RWPE2 (cell line): ENCODE data around the gene IRAK3.
A peak's percentile ranks its signal among the peaks of the same experiment; 100 is the strongest.

Experiments
- ATAC-seq: fragments of 200-7000 bp; cut with Tn5 transposase; 3 replicates; pipeline ENCODE4 v1.9.1; 2021; ENCODE audit warnings: low read depth
- DNase-seq: peaks from one replicate; pipeline ENCODE4 v3.0.0-alpha.2; 2020; ENCODE audit warnings: low spot score
- H3K27ac ChIP-seq: fragments of 450-650 bp; 2 replicates; pipeline ENCODE4 v1.5.1; 2017; ENCODE audit warnings: mild to moderate bottlenecking; ENCODE audit not compliant: poor library complexity, severe bottlenecking
- H3K27me3 ChIP-seq: fragments of 250-450 bp; sonication (Bioruptor Pico); 2 replicates; pipeline ENCODE4 v1.5.1; 2021; ENCODE audit warnings: mild to moderate bottlenecking, moderate library complexity; ENCODE audit not compliant: insufficient read depth, poor library complexity, severe bottlenecking
- H3K36me3 ChIP-seq: fragments of 250-450 bp; sonication (Bioruptor Pico); 2 replicates; pipeline ENCODE4 v1.5.1; 2020; ENCODE audit warnings: low read depth, mild to moderate bottlenecking, moderate library complexity
- H3K4me1 ChIP-seq: fragments of 250-450 bp; sonication (Bioruptor Pico); 2 replicates; pipeline ENCODE4 v1.5.1; 2021; ENCODE audit warnings: mild to moderate bottlenecking, moderate library complexity; ENCODE audit not compliant: insufficient read depth, poor library complexity, severe bottlenecking
- H3K4me3 ChIP-seq: fragments of 250-450 bp; sonication (Bioruptor Pico); 2 replicates; pipeline ENCODE4 v1.5.1; 2021; ENCODE audit warnings: mild to moderate bottlenecking, moderate library complexity; ENCODE audit not compliant: severe bottlenecking
- H3K9me3 ChIP-seq: fragments of 250-450 bp; sonication (Bioruptor Pico); 2 replicates; pipeline ENCODE4 v1.5.1; 2021; ENCODE audit warnings: mild to moderate bottlenecking, moderate library complexity; ENCODE audit not compliant: severe bottlenecking
- TF ChIP-seq, protein P1 (sequence below): fragments of 450-650 bp; IDR thresholded peaks from one replicate; pipeline ENCODE4 v1.5.1; 2017; ENCODE audit warnings: mild to moderate bottlenecking, moderate library complexity; ENCODE audit not compliant: poor library complexity, severe bottlenecking

Gene IRAK3

DNA sequence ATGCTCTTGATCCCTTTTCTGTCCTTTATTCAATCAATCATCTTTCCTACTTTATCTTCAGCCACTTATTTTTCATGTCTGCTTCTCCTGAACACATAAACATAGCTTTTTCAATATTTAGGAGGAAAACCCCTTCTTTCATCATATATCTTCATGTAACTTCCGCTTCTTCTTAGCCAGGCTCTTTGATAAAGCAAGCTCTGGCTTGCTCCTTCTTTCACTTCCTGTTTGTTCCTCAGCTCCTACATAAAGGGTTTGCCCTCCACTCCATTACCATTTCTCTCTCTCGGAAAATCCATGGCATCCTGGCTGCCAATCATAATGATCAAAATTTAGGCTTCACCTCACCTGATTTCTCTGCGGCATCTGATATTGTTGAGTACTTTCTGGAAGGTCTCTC lies 79.5 kb downstream of the IRAK3 start:
- DNase-seq: no peak
- Histone ChIP-seq H3K36me3 (no peaks in the 10 kb centered on the region), H3K27me3 (no peaks in the 10 kb centered on the region), H3K4me3 (no peak overlapping the region), H3K4me1 (peaks cover 3% of the 10 kb centered on the region), H3K9me3 (peaks cover 1% of the 10 kb centered on the region), H3K27ac (no peak overlapping the region)
- no peak for ATAC-seq
- TF ChIP-seq, protein P1, sequence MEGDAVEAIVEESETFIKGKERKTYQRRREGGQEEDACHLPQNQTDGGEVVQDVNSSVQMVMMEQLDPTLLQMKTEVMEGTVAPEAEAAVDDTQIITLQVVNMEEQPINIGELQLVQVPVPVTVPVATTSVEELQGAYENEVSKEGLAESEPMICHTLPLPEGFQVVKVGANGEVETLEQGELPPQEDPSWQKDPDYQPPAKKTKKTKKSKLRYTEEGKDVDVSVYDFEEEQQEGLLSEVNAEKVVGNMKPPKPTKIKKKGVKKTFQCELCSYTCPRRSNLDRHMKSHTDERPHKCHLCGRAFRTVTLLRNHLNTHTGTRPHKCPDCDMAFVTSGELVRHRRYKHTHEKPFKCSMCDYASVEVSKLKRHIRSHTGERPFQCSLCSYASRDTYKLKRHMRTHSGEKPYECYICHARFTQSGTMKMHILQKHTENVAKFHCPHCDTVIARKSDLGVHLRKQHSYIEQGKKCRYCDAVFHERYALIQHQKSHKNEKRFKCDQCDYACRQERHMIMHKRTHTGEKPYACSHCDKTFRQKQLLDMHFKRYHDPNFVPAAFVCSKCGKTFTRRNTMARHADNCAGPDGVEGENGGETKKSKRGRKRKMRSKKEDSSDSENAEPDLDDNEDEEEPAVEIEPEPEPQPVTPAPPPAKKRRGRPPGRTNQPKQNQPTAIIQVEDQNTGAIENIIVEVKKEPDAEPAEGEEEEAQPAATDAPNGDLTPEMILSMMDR: no peak

GRCh38 chr12:66269142-66269541 lies 80.1 kb downstream of the IRAK3 start:
- Histone ChIP-seq H3K27ac (no peak overlapping the region), H3K4me3 (no peak overlapping the region), H3K4me1 (peaks cover 3% of the 10 kb centered on the region), H3K36me3 (no peaks in the 10 kb centered on the region), H3K9me3 (peaks cover 1% of the 10 kb centered on the region), H3K27me3 (no peaks in the 10 kb centered on the region)
- DNase-seq (no peak), ATAC-seq (no peak)
- TF ChIP-seq, protein P1: no peak

DNA sequence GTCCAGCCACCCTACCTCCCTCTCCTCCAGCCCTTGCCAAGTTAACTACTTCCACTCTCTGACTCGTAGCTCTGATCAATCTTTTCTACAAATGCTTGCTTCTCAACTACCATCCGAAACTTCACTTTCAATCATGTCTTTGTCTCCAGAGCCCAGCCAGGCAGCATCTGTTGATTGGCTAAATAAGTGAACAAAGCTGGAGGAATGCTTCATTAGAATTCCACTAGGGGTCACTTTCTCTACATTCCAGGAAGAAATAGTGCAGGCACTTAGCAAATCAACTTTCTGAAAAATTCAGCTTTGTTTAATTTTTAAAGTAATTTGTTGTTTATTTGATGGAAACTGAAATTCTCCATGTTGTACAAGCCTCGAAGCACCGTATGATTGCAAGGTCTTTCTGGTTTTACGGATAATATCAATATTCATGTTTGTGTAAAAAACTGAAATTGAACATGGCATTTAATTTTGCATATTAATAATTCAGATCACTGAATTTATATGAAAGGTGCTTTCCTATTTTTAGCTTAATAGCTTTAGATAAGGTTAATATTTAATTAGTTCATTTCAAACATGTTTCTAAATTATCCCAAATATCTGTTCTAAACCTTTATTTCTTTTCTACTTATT lies 80.9 kb downstream of the IRAK3 start:
- Histone ChIP-seq H3K27me3 (no peaks in the 10 kb centered on the region), H3K4me1 (peaks cover 3% of the 10 kb centered on the region), H3K27ac (no peak overlapping the region), H3K36me3 (no peaks in the 10 kb centered on the region), H3K4me3 (no peak overlapping the region), H3K9me3 (peaks cover 1% of the 10 kb centered on the region)
- DNase-seq (no peak), ATAC-seq (peak; percentile 58; the same call in 2 of the 3 replicates)
- TF ChIP-seq, protein P1: peak; percentile 83

DNA sequence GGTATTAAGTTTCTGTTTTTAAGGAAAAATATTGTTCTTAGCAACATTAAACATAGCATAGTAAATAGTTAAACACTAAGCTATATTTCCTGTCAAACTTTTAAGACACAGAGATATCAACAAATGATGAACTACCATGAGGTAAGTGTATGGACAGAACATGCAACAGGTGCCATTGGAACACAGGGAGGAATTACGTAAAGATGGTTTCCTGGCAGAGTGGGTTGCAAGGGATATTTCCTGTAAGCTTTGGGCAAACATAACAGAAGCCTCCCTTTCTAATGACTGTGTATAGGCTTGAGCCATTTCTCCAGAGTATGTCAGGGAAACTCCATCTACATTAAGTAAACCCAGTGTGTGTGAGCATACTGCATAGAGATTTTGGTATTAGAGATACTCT lies 81.6 kb downstream of the IRAK3 start:
- no peak for ATAC-seq
- TF ChIP-seq, protein P1: no peak
- H3K9me3 ChIP-seq: peaks cover 1% of the 10 kb centered on the region
- H3K27me3 ChIP-seq: no peaks in the 10 kb centered on the region
- H3K4me3 ChIP-seq: no peak overlapping the region
- no peaks in the 10 kb centered on the region for H3K36me3 ChIP-seq
- no peak for DNase-seq
- H3K4me1 ChIP-seq: peaks cover 3% of the 10 kb centered on the region
- no peak overlapping the region for H3K27ac ChIP-seq

DNA sequence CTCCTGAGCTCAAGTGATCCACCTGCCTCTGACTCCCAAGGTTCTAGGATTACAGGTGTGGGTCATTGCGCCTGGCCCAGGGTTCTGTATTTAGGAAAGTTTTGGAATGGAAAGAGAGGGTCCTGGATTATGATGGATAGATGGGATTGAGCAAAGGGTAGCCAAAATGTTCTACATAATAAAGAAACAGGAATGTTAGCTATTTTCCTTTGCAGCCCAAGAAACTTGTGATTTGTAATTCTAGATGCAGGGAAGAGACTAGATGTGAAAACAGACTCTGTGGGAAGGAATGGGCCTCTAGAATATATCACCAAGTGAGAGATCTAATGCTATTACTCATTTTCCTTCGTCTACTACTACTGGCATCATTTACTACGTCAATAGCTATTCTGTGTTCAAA lies 83.6 kb downstream of the IRAK3 start:
- no peaks in the 10 kb centered on the region for H3K36me3 ChIP-seq
- no peaks in the 10 kb centered on the region for H3K27me3 ChIP-seq
- DNase-seq (no peak), ATAC-seq (no peak)
- TF ChIP-seq, protein P1: no peak
- peaks cover 3% of the 10 kb centered on the region for H3K4me1 ChIP-seq
- H3K9me3 ChIP-seq: peaks cover 1% of the 10 kb centered on the region
- no peak overlapping the region for H3K27ac ChIP-seq
- no peak overlapping the region for H3K4me3 ChIP-seq
